A673 (cell line): ENCODE data around the gene NAXD. TPM values are rescaled to one million over a fixed set of nuclear protein-coding genes. Genes with fewer than 3 reads are reported as not detected.
A peak's percentile ranks its signal among the peaks of the same experiment; 100 is the strongest.

Experiments
- BruUV-seq: library from RNA; stranded (reverse); fragments of 400-500 nt; replicated peaks from 2 replicates; lab custom pipeline; 2021; lab: Mats Ljungman, UMichigan
- CTCF ChIA-PET: fragments of 300-600 bp; sonication (Branson Sonifier 250); formaldehyde crosslinking; loops from one replicate; lab custom pipeline; 2022; ENCODE audit warnings: antibody characterized with exemption; lab: Charles Lee
- POLR2A ChIA-PET: fragments of 300-600 bp; sonication (Branson Sonifier 250); formaldehyde crosslinking; loops from one replicate; lab custom pipeline; 2022; ENCODE audit warnings: antibody characterized with exemption; ENCODE audit not compliant: low non-redundant PET; lab: Charles Lee
- DNase-seq: peaks from one replicate; pipeline ENCODE4 v3.0.0-alpha.2; 2015; ENCODE audit warnings: low spot score
- H3K27ac ChIP-seq: fragments of 200-600 bp; sonication (generic); 2 replicates; pipeline ENCODE4 v1.5.1; 2016; ENCODE audit warnings: mixed run types, low read depth, mild to moderate bottlenecking, mixed read lengths, antibody characterized with exemption, low read length; ENCODE audit not compliant: poor library complexity, severe bottlenecking
- H3K27me3 ChIP-seq: fragments of 200-600 bp; sonication (generic); replicated peaks from 2 replicates; pipeline ENCODE4 v1.6.1; 2017; ENCODE audit warnings: mixed run types, low read depth, mild to moderate bottlenecking, mixed read lengths, antibody characterized with exemption, low read length; ENCODE audit not compliant: insufficient read depth, poor library complexity
- H3K36me3 ChIP-seq: fragments of 200-600 bp; sonication (generic); 2 replicates; pipeline ENCODE4 v1.6.1; 2016; ENCODE audit warnings: mixed run types, mild to moderate bottlenecking, mixed read lengths, antibody characterized with exemption, low read length; ENCODE audit not compliant: insufficient read depth, poor library complexity, severe bottlenecking
- H3K4me1 ChIP-seq: fragments of 200-600 bp; sonication (generic); 2 replicates; pipeline ENCODE4 v1.6.1; 2017; ENCODE audit warnings: mixed run types, mild to moderate bottlenecking, mixed read lengths, antibody characterized with exemption, low read length; ENCODE audit not compliant: insufficient read depth, poor library complexity, severe bottlenecking
- H3K4me3 ChIP-seq: fragments of 200-600 bp; sonication (generic); 2 replicates; pipeline ENCODE4 v1.5.1; 2016; ENCODE audit warnings: low read depth, mixed run types, mild to moderate bottlenecking, mixed read lengths, low read length; ENCODE audit not compliant: poor library complexity, severe bottlenecking
- H3K9me3 ChIP-seq: fragments of 200-600 bp; sonication (generic); 2 replicates; pipeline ENCODE4 v1.6.1; 2016; ENCODE audit warnings: mixed run types, low read depth, mild to moderate bottlenecking, mixed read lengths, antibody characterized with exemption, low read length; ENCODE audit not compliant: poor library complexity, severe bottlenecking
- EZH2 ChIP-seq: fragments of 200-600 bp; sonication (generic); IDR thresholded peaks from 2 replicates; pipeline ENCODE4 v1.6.1; 2017; ENCODE audit warnings: borderline replicate concordance, low read depth, mild to moderate bottlenecking, mixed read lengths, antibody characterized with exemption, low read length; ENCODE audit not compliant: poor library complexity, severe bottlenecking
- intact Hi-C: fragments of 100-400 bp; cut with micrococcal nuclease; formaldehyde crosslinking; loops from one replicate; pipeline ENCODE4 v1.10.0; 2022; ENCODE audit not compliant: unreplicated experiment
- total RNA-seq: library from RNA; stranded (reverse); gene quantifications from 2 replicates; pipeline ENCODE4 v1.2.3, GENCODE V29; 2021
- TF ChIP-seq, protein P1 (sequence below): fragments of 300-800, 200-600 bp; sonication (generic); conservative IDR thresholded peaks from 2 replicates; pipeline ENCODE4 v1.5.1; 2017; ENCODE audit warnings: low read depth, mild to moderate bottlenecking, antibody characterized with exemption, low read length, moderate library complexity, mixed read lengths

NAXD gene
- total RNA-seq, 1 experiment from 2014 or later = 27.9 TPM

DNA sequence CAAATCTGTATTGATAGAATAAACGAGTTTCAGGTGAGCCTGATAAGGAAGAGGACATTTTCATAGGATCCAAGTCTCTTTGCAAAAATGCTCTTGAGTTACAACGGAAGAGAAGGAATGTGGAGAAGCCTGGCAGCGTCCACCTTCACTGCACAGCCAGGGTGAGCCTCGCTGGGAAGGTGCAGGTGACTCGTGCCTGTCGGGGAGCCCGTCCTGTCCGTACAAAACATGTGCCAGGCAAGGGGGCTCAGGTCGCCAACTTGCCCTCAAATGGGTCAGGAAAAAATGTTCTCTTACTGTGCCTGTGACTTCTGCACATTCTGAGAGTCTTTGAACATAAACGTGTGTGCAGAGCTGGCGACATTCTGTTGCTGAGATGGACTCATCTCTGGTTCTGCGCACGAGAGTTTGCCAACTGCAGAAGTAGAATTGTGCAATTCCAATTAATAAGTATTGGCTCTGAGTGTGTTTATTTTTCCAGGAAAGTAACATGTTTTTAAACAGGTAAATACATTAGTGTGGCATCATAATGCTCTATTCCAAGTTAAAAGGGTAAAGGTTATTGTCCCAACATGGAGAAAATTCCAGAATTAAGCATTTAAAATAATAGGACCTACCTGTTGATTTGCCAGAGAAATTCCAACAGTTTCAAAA, 28.6 kb downstream of the NAXD start:
- H3K27me3 ChIP-seq = no peaks in the 10 kb centered on the region
- no TSS peak for BruUV-seq
- no peaks in the 10 kb centered on the region for H3K9me3 ChIP-seq
- H3K4me1 ChIP-seq = no peaks in the 10 kb centered on the region
- peaks cover 18% of the 10 kb centered on the region for H3K36me3 ChIP-seq
- no peak for DNase-seq
- intact Hi-C loops = no loop called here
- CTCF ChIA-PET = no interaction called here
- no peak overlapping the region for H3K27ac ChIP-seq
- POLR2A ChIA-PET = no interaction called here
- no peak for TF ChIP-seq EZH2
- TF ChIP-seq, protein P1, sequence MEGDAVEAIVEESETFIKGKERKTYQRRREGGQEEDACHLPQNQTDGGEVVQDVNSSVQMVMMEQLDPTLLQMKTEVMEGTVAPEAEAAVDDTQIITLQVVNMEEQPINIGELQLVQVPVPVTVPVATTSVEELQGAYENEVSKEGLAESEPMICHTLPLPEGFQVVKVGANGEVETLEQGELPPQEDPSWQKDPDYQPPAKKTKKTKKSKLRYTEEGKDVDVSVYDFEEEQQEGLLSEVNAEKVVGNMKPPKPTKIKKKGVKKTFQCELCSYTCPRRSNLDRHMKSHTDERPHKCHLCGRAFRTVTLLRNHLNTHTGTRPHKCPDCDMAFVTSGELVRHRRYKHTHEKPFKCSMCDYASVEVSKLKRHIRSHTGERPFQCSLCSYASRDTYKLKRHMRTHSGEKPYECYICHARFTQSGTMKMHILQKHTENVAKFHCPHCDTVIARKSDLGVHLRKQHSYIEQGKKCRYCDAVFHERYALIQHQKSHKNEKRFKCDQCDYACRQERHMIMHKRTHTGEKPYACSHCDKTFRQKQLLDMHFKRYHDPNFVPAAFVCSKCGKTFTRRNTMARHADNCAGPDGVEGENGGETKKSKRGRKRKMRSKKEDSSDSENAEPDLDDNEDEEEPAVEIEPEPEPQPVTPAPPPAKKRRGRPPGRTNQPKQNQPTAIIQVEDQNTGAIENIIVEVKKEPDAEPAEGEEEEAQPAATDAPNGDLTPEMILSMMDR = no peak
- no peak overlapping the region for H3K4me3 ChIP-seq

DNA sequence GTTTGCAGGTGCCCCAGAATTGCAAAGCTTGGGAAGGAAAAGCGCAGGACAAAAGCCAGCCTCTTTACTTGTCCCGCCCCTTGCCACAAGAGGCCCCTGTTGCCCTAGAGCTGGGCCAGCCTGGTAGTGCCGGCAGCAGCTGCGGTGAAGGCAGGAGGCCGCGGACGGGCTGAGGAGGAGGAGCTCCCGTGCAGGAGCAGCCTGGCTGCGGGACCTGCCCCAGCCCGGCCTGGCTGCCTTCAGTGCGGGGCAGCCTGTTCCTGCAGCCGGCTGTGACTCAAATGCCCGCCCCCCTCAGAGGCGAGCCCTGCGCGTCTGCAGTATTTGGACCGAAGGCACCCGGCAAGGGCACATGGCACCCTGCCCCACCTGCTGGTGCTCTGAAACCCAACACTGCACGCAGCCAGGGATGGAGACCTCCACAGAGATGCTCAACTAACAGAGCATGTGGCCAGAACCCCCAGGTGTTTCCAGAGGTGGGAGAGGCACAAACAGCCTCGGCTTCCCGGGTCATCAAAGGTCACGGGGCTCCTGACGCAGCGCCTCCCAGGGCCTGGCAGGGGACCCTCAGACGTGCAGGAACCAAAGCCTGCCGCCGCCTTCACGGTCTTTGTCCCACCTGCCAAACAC, 29.7 kb downstream of the NAXD start:
- Histone ChIP-seq H3K4me1 (no peaks in the 10 kb centered on the region), H3K27me3 (no peaks in the 10 kb centered on the region), H3K9me3 (no peaks in the 10 kb centered on the region), H3K36me3 (peaks cover 14% of the 10 kb centered on the region), H3K4me3 (no peak overlapping the region), H3K27ac (no peak overlapping the region)
- CTCF ChIA-PET = no interaction called here
- intact Hi-C loops = no loop called here
- DNase-seq = peak; percentile 31
- no TSS peak for BruUV-seq
- POLR2A ChIA-PET = no interaction called here
- TF ChIP-seq, protein P1 = no peak
- no peak for TF ChIP-seq EZH2

DNA sequence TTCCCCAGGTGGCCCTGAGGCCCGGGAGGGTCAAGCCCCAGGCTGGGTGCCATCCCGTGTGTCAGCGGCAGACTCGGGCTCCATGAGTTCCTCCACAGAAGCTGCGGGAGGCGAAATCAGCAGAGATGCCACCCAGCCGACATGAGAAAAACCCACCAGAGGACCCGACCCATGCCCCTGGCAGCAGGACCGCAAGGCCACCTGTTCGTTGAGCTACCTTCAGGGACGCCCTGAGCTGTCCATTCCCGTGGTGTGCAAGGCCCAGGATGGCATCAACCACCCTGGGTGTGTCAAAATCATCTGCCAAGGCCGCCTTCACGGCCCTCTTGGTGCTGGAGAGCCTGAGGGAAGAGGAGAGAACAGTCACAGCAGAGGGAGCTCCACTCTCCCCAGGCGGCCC, 30.4 kb downstream of the NAXD start:
- no TSS peak for BruUV-seq
- Histone ChIP-seq H3K4me3 (no peak overlapping the region), H3K4me1 (no peaks in the 10 kb centered on the region), H3K36me3 (peaks cover 14% of the 10 kb centered on the region), H3K9me3 (no peaks in the 10 kb centered on the region), H3K27ac (no peak overlapping the region), H3K27me3 (no peaks in the 10 kb centered on the region)
- intact Hi-C loops = no loop called here
- CTCF ChIA-PET = no interaction called here
- POLR2A ChIA-PET = no interaction called here
- no peak for TF ChIP-seq EZH2
- TF ChIP-seq, protein P1 = no peak
- DNase-seq = no peak
